OCI-LY3 (cell line): Measurements from ENCODE around the gene NDUFS7.

ENCODE experiments used
- H2AFZ ChIP-seq: fragments of 200-600, 300-600 bp; shearing (Covaris generic); 2 replicates; pipeline ENCODE4 v1.6.0; 2014; ENCODE audit warnings: antibody characterized with exemption, low read depth, low read length
- H3K27ac ChIP-seq: fragments of 200-600, 300-600 bp; sonication (generic); 2 replicates; pipeline ENCODE4 v1.5.1; 2014; ENCODE audit warnings: mild to moderate bottlenecking, low read length, moderate library complexity, mixed read lengths
- H3K27me3 ChIP-seq: fragments of 200-600, 300-600 bp; sonication (generic); 2 replicates; pipeline ENCODE4 v1.6.1; 2014; ENCODE audit warnings: low read depth, low read length, mixed read lengths
- H3K36me3 ChIP-seq: fragments of 200-600, 300-600 bp; sonication (generic); replicated peaks from 2 replicates; pipeline ENCODE3; 2014; ENCODE audit warnings: low read depth, low read length, mixed read lengths
- H3K4me1 ChIP-seq: fragments of 300-600, 200-600 bp; sonication (generic); 2 replicates; pipeline ENCODE4 v1.6.1; 2014; ENCODE audit warnings: low read length, mixed read lengths
- H3K4me2 ChIP-seq: fragments of 200-600, 300-600 bp; sonication (generic); 2 replicates; pipeline ENCODE4 v1.6.1; 2014; ENCODE audit warnings: low read length, mixed read lengths
- H3K4me3 ChIP-seq: fragments of 300-600, 200-600 bp; sonication (generic); 2 replicates; pipeline ENCODE4 v1.5.1; 2014; ENCODE audit warnings: antibody characterized with exemption, mild to moderate bottlenecking, low read length, moderate library complexity
- H3K79me2 ChIP-seq: fragments of 300-600, 200-600 bp; shearing (Covaris generic); 2 replicates; pipeline ENCODE4 v1.6.1; 2014; ENCODE audit warnings: mild to moderate bottlenecking, low read length, mixed read lengths
- H3K9ac ChIP-seq: fragments of 300-600, 200-600 bp; shearing (Covaris generic); 2 replicates; pipeline ENCODE4 v1.6.0; 2014; ENCODE audit warnings: mild to moderate bottlenecking, low read length, moderate library complexity
- H3K9me3 ChIP-seq: fragments of 200-600, 300-600 bp; shearing (Covaris generic); 2 replicates; pipeline ENCODE4 v1.6.1; 2014; ENCODE audit warnings: low read length, mixed read lengths; ENCODE audit not compliant: insufficient read depth
- H4K20me1 ChIP-seq: fragments of 200-600, 300-600 bp; sonication (generic); 2 replicates; pipeline ENCODE4 v1.6.1; 2016; ENCODE audit warnings: low read length, mixed read lengths; ENCODE audit not compliant: insufficient read depth
- CTCF ChIP-seq: fragments of 200-600, 300-600 bp; sonication (generic); IDR thresholded peaks from 2 replicates; pipeline ENCODE4 v1.5.1; 2014; ENCODE audit warnings: antibody characterized with exemption, low read length, low read depth
- EZH2phosphoT487 ChIP-seq: fragments of 200-600 bp; shearing (Covaris generic); IDR thresholded peaks from 2 replicates; pipeline ENCODE4 v1.6.1; 2018; ENCODE audit warnings: antibody characterized with exemption, mixed run types, low read depth

NDUFS7 gene

GRCh38 chr19:1408300-1409203, 24.8 kb downstream of the NDUFS7 start:
- Histone ChIP-seq H3K79me2 (peaks cover 62% of the 10 kb centered on the region), H2AFZ (no peak overlapping the region), H3K9ac (peak overlapping the region; percentile 100), H3K4me1 (peaks cover 34% of the 10 kb centered on the region), H3K4me3 (peak overlapping the region; percentile 95), H3K27me3 (no peaks in the 10 kb centered on the region), H3K36me3 (peaks cover 47% of the 10 kb centered on the region), H4K20me1 (peaks cover 51% of the 10 kb centered on the region), H3K9me3 (no peaks in the 10 kb centered on the region), H3K4me2 (peak overlapping the region; percentile 98), H3K27ac (peak overlapping the region; percentile 85)
- TF ChIP-seq EZH2phosphoT487 (no peak), CTCF (no peak)

GRCh38 chr19:1409204-1410005, 25.7 kb downstream of the NDUFS7 start:
- Histone ChIP-seq H3K4me1 (peaks cover 42% of the 10 kb centered on the region), H3K79me2 (peaks cover 70% of the 10 kb centered on the region), H3K4me3 (peak overlapping the region; percentile 95), H3K27me3 (no peaks in the 10 kb centered on the region), H3K9me3 (no peaks in the 10 kb centered on the region), H2AFZ (no peak overlapping the region), H3K4me2 (peak overlapping the region; percentile 98), H3K27ac (peak overlapping the region; percentile 85), H3K36me3 (peaks cover 53% of the 10 kb centered on the region), H3K9ac (peak overlapping the region; percentile 100), H4K20me1 (peaks cover 59% of the 10 kb centered on the region)
- TF ChIP-seq EZH2phosphoT487 (no peak), CTCF (no peak)

GRCh38 chr19:1410136-1410786, 26.6 kb downstream of the NDUFS7 start:
- H3K27me3 ChIP-seq = no peaks in the 10 kb centered on the region
- H3K36me3 ChIP-seq = peaks cover 53% of the 10 kb centered on the region
- peaks cover 50% of the 10 kb centered on the region for H3K4me1 ChIP-seq
- no peaks in the 10 kb centered on the region for H3K9me3 ChIP-seq
- no peak overlapping the region for H3K9ac ChIP-seq
- no peak overlapping the region for H3K27ac ChIP-seq
- TF ChIP-seq CTCF (no peak), EZH2phosphoT487 (no peak)
- H3K79me2 ChIP-seq = peaks cover 79% of the 10 kb centered on the region
- H4K20me1 ChIP-seq = peaks cover 67% of the 10 kb centered on the region
- no peak overlapping the region for H2AFZ ChIP-seq
- H3K4me3 ChIP-seq = peak overlapping the region; percentile 95; the same call in 1 of the 2 replicates
- H3K4me2 ChIP-seq = peak overlapping the region; percentile 98; the same call in 1 of the 2 replicates
